ENCODE results near the gene TMEM253. TPM values are rescaled to one million over a fixed set of nuclear protein-coding genes. Genes with fewer than 3 reads are reported as not detected.
A peak's percentile ranks its signal among the peaks of the same experiment; 100 is the strongest.

Gene TMEM253
- total and polyA plus RNA-seq, 2 experiments from 2014 or later: 0.59 to 0.95 TPM

DNA sequence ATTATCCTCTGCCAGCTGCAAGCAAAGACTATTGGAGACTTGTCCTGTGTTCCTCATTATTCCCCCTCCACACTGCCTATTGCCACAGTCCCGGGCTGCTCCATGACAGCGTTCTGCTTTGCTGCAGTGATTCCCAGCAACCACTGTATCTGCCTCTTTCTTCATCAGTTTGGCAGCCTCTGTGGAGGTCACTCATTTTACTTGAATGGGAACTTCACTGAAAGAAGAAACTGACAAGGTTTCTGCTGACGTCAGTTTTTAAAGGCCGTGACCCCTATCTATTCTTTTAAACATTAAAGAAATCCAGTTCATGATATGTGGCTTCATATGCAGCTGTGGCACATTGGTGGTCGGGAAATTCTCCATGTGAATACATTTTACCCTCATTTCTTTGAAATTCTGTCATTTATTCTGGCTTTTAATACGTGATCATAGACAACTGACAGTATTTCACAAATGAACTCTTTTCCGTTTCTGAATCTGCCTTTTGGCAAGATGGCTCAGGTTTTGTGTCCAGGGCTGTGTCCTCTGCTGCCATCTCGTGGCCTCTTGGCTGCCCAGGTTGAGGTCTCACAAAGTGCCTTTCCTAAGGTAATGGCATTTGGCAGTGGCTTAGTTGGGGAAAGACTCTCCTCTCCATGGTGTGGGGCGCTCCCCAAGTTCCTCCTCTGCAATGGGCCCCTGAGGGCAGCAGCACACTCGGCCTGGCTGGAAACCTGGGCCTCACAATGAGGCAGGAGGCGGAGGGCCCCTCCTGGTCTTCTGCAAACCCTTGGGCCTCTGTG, 5.8 kb downstream of the TMEM253 start:
- no peaks in the 10 kb centered on the region for H3K36me3 Mint-ChIP-seq (ENCODE audit: low read depth)
- peak overlapping the region; percentile 41; the same call in 1 of the 2 replicates for H3K4me2 ChIP-seq

GRCh38 chr14:21107283-21107800, 6.5 kb downstream of the TMEM253 start:
- H3K36me3 Mint-ChIP-seq (ENCODE audit: low read depth): no peaks in the 10 kb centered on the region
- no peak overlapping the region; the same call in 1 of the 2 replicates for H3K27ac Mint-ChIP-seq

More for the DNA sequence above, 5.8 kb downstream of the TMEM253 start:
- DNase-seq (ENCODE audit: low spot score): peak; percentile 93
- Mint-ChIP-seq H3K4me1 (peaks cover 66% of the 10 kb centered on the region), H3K4me3 (peak overlapping the region; percentile 26; the same call in 1 of the 3 replicates), H3K27ac (no peak overlapping the region; the same call in 1 of the 2 replicates), H3K9me3 (no peaks in the 10 kb centered on the region; the same call in 2 of the 3 replicates), H3K27me3 (ENCODE audit: insufficient read depth, low read depth, poor library complexity) (peaks cover 4% of the 10 kb centered on the region)
- Histone ChIP-seq H3K27me3 (ENCODE audit: insufficient read depth) (no peaks in the 10 kb centered on the region), H3K79me2 (replicated peaks; ENCODE audit: insufficient read depth) (peaks cover 5% of the 10 kb centered on the region; the same call in 1 of the 2 replicates), H3K4me1 (ENCODE audit: insufficient read depth) (peaks cover 36% of the 10 kb centered on the region), H2AFZ (peak overlapping the region; percentile 63), H4K20me1 (replicated peaks; ENCODE audit: insufficient read depth) (no peaks in the 10 kb centered on the region), H3K27ac (ENCODE audit: low read depth) (no peak overlapping the region; the same call in 1 of the 2 replicates), H3K4me3 (no peak overlapping the region), H3K9me2 (ENCODE audit: insufficient read depth) (0 out of 2 replicates have a peak, but pooled peaks cover 3% of the 10 kb centered on the region), H3K36me3 (ENCODE audit: insufficient read depth) (no peaks in the 10 kb centered on the region), H3F3A (replicated peaks; ENCODE audit: low read depth) (no peaks in the 10 kb centered on the region; the same call in none of the 2 replicates)
- TF ChIP-seq ZNF114 (CRISPR knock-in tag; IDR thresholded peaks at IDR 0.05): no peak
- TF ChIP-seq CTCF (conservative IDR thresholded peaks at IDR 0.05; ENCODE audit: low read depth in 2 of 2): peak; percentile 95 to 98
- no peak for TF ChIP-seq ZNF331 (CRISPR knock-in tag; IDR thresholded peaks at IDR 0.05; ENCODE audit: low read depth)
- TF ChIP-seq EZH2 (IDR thresholded peaks at IDR 0.05; ENCODE audit: low read depth, unreplicated experiment): no peak
- TF ChIP-seq CREB1 (CRISPR knock-in tag; IDR thresholded peaks at IDR 0.05; ENCODE audit: low read depth): no peak
- ATAC-seq: peak; percentile 50

More at GRCh38 chr14:21107283-21107800, 6.5 kb downstream of the TMEM253 start:
- no peak for ATAC-seq
- Mint-ChIP-seq H3K9me3 (no peaks in the 10 kb centered on the region; the same call in 2 of the 3 replicates), H3K27me3 (ENCODE audit: insufficient read depth, low read depth, poor library complexity) (peaks cover 2% of the 10 kb centered on the region), H3K4me3 (no peak overlapping the region), H3K4me1 (peaks cover 59% of the 10 kb centered on the region)
- 0 out of 2 replicates have a peak, but pooled peaks cover 3% of the 10 kb centered on the region for H3K9me2 ChIP-seq (ENCODE audit: insufficient read depth)
- no peaks in the 10 kb centered on the region; the same call in none of the 2 replicates for H3F3A ChIP-seq (replicated peaks; ENCODE audit: low read depth)
- no peak overlapping the region; the same call in 1 of the 2 replicates for H3K27ac ChIP-seq (ENCODE audit: low read depth)
- no peak for DNase-seq (ENCODE audit: low spot score)
- no peaks in the 10 kb centered on the region for H3K36me3 ChIP-seq (ENCODE audit: insufficient read depth)
- H4K20me1 ChIP-seq (replicated peaks; ENCODE audit: insufficient read depth): no peaks in the 10 kb centered on the region
- H3K4me2 ChIP-seq: 0 out of 2 replicates have a peak overlapping the region, but pooled peaks have one; percentile 9
- H3K4me1 ChIP-seq (ENCODE audit: insufficient read depth): peaks cover 31% of the 10 kb centered on the region
- H3K79me2 ChIP-seq (replicated peaks; ENCODE audit: insufficient read depth): no peaks in the 10 kb centered on the region; the same call in 1 of the 2 replicates
- H2AFZ ChIP-seq: peak overlapping the region; percentile 63
- no peaks in the 10 kb centered on the region for H3K27me3 ChIP-seq (ENCODE audit: insufficient read depth)
- H3K4me3 ChIP-seq: no peak overlapping the region
- TF ChIP-seq ZNF114 (CRISPR knock-in tag; IDR thresholded peaks at IDR 0.05) (no peak), CTCF (conservative IDR thresholded peaks at IDR 0.05; ENCODE audit: low read depth in 2 of 2) (no peak), JUNB (IDR thresholded peaks at IDR 0.05; ENCODE audit: unreplicated experiment) (no peak), STAT1 (IDR thresholded peaks at IDR 0.05; ENCODE audit: unreplicated experiment) (no peak), EZH2 (IDR thresholded peaks at IDR 0.05; ENCODE audit: low read depth, unreplicated experiment) (no peak), EZH2phosphoT487 (IDR thresholded peaks at IDR 0.05; ENCODE audit: unreplicated experiment) (no peak)
- TF ChIP-seq, protein P1, sequence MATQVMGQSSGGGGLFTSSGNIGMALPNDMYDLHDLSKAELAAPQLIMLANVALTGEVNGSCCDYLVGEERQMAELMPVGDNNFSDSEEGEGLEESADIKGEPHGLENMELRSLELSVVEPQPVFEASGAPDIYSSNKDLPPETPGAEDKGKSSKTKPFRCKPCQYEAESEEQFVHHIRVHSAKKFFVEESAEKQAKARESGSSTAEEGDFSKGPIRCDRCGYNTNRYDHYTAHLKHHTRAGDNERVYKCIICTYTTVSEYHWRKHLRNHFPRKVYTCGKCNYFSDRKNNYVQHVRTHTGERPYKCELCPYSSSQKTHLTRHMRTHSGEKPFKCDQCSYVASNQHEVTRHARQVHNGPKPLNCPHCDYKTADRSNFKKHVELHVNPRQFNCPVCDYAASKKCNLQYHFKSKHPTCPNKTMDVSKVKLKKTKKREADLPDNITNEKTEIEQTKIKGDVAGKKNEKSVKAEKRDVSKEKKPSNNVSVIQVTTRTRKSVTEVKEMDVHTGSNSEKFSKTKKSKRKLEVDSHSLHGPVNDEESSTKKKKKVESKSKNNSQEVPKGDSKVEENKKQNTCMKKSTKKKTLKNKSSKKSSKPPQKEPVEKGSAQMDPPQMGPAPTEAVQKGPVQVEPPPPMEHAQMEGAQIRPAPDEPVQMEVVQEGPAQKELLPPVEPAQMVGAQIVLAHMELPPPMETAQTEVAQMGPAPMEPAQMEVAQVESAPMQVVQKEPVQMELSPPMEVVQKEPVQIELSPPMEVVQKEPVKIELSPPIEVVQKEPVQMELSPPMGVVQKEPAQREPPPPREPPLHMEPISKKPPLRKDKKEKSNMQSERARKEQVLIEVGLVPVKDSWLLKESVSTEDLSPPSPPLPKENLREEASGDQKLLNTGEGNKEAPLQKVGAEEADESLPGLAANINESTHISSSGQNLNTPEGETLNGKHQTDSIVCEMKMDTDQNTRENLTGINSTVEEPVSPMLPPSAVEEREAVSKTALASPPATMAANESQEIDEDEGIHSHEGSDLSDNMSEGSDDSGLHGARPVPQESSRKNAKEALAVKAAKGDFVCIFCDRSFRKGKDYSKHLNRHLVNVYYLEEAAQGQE (IDR thresholded peaks at IDR 0.05; ENCODE audit: unreplicated experiment): no peak
- TF ChIP-seq, protein P2, sequence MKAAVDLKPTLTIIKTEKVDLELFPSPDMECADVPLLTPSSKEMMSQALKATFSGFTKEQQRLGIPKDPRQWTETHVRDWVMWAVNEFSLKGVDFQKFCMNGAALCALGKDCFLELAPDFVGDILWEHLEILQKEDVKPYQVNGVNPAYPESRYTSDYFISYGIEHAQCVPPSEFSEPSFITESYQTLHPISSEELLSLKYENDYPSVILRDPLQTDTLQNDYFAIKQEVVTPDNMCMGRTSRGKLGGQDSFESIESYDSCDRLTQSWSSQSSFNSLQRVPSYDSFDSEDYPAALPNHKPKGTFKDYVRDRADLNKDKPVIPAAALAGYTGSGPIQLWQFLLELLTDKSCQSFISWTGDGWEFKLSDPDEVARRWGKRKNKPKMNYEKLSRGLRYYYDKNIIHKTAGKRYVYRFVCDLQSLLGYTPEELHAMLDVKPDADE (IDR thresholded peaks at IDR 0.05): no peak

Measured in GM23338 (cell line).